Left renal pelvis (tissue), 4 donors: ENCODE results near the gene FRMPD3. TPM values are rescaled to one million over a fixed set of nuclear protein-coding genes. Genes with fewer than 3 reads are reported as not detected.
"Not testable (repeated sequence)": the region's sequence is repeated elsewhere in the genome, so short reads cannot be mapped to it uniquely, and the experiment has no call there.

ENCODE experiments used
- DNase-seq, 4 donors: peaks; one replicate each; pipeline ENCODE4 v3.0.0-alpha.2; 2013; ENCODE audit warnings: low read depth in 4 of 4, low spot score in 3 of 4
- polyA plus RNA-seq, 4 donors: library from polyadenylated mRNA; unstranded; fragments of 120-200 nt; gene quantifications; one replicate each; pipeline ENCODE4 v1.2.1, GENCODE V29; 2013; ENCODE audit not compliant: insufficient read length in 4 of 4

Gene FRMPD3
- under 1 TPM; 0.33 to 0.52 (median 0.44) TPM for polyA plus RNA-seq

- no peak for DNase-seq
Measured at GRCh38 chrX:107448998-107449835, at the start of gene FRMPD3. Gene FRMPD3 (plus strand): TSS chrX:107449652. CDS start chrX:107526589, 76,937 bp downstream.

- DNase-seq: no peak
Measured at GRCh38 chrX:107420571-107420970, 28.9 kb upstream of the FRMPD3 start.

GRCh38 chrX:107421337-107421861 is 28.1 kb upstream of the FRMPD3 start:
- no peak for DNase-seq

GRCh38 chrX:107429090-107429489 is 20.4 kb upstream of the FRMPD3 start:
- no peak for DNase-seq

- DNase-seq: no peak
Measured at GRCh38 chrX:107440187-107440586, 9.3 kb upstream of the FRMPD3 start.

GRCh38 chrX:107440692-107441091 is 8.8 kb upstream of the FRMPD3 start:
- DNase-seq: no peak

GRCh38 chrX:107442914-107443527 is 6.4 kb upstream of the FRMPD3 start:
- DNase-seq: no peak

GRCh38 chrX:107445146-107445545 is 4.3 kb upstream of the FRMPD3 start:
- no peak for DNase-seq

GRCh38 chrX:107445631-107446030 is 3.8 kb upstream of the FRMPD3 start:
- DNase-seq: no peak

- no peak for DNase-seq
Measured at GRCh38 chrX:107447642-107448041, 1.8 kb upstream of the FRMPD3 start.

- DNase-seq: no peak
Measured at GRCh38 chrX:107448625-107448997, 841 bp upstream of the FRMPD3 start.

GRCh38 chrX:107450823-107451509 is 1.5 kb downstream of the FRMPD3 start:
- DNase-seq: no peak

GRCh38 chrX:107451731-107452130 is 2.3 kb downstream of the FRMPD3 start:
- no peak for DNase-seq

GRCh38 chrX:107452581-107452980 is 3.1 kb downstream of the FRMPD3 start:
- DNase-seq: no peak

- DNase-seq: no peak
Measured at GRCh38 chrX:107454302-107454701, 4.8 kb downstream of the FRMPD3 start.

- no peak for DNase-seq
Measured at GRCh38 chrX:107457289-107457688, 7.8 kb downstream of the FRMPD3 start.

- no peak for DNase-seq
Measured at GRCh38 chrX:107465932-107466620, 16.6 kb downstream of the FRMPD3 start.

GRCh38 chrX:107467271-107467670 is 17.8 kb downstream of the FRMPD3 start:
- no peak for DNase-seq

GRCh38 chrX:107470198-107470597 is 20.7 kb downstream of the FRMPD3 start:
- no peak for DNase-seq

GRCh38 chrX:107470971-107471370 is 21.5 kb downstream of the FRMPD3 start:
- no peak for DNase-seq

GRCh38 chrX:107471420-107471819 is 22.0 kb downstream of the FRMPD3 start:
- not testable (repeated sequence) for DNase-seq
